NB4 (cell line): ENCODE measurements around the gene MRPL17.

Source experiments
- POLR2A ChIP-seq: IDR thresholded peaks from 2 replicates; pipeline ENCODE4 v1.6.1; 2011; ENCODE audit warnings: mild to moderate bottlenecking; ENCODE audit not compliant: insufficient read length; ENCODE audit errors: extremely low read depth
- TF ChIP-seq, protein P1 (sequence below): IDR thresholded peaks from one replicate; pipeline ENCODE4 v1.5.1; 2012; ENCODE audit warnings: low read depth, low read length

- TF ChIP-seq, protein P1, sequence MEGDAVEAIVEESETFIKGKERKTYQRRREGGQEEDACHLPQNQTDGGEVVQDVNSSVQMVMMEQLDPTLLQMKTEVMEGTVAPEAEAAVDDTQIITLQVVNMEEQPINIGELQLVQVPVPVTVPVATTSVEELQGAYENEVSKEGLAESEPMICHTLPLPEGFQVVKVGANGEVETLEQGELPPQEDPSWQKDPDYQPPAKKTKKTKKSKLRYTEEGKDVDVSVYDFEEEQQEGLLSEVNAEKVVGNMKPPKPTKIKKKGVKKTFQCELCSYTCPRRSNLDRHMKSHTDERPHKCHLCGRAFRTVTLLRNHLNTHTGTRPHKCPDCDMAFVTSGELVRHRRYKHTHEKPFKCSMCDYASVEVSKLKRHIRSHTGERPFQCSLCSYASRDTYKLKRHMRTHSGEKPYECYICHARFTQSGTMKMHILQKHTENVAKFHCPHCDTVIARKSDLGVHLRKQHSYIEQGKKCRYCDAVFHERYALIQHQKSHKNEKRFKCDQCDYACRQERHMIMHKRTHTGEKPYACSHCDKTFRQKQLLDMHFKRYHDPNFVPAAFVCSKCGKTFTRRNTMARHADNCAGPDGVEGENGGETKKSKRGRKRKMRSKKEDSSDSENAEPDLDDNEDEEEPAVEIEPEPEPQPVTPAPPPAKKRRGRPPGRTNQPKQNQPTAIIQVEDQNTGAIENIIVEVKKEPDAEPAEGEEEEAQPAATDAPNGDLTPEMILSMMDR, result no peak
- TF ChIP-seq POLR2A, result no peak
These were observed 48.6 kb downstream of the MRPL17 start for GRCh38 chr11:6634534-6634933.
